GM21367 (cell line): ENCODE results near the gene NLRP11.
"Not testable (repeated sequence)": the region's sequence is repeated elsewhere in the genome, so short reads cannot be mapped to it uniquely, and the experiment has no call there.

Experiments used
- ATAC-seq: cut with Tn5 transposase; IDR thresholded peaks from one replicate; pipeline ENCODE4 v1.9.1; 2021; ENCODE audit not compliant: unreplicated experiment

NLRP11 gene

DNA sequence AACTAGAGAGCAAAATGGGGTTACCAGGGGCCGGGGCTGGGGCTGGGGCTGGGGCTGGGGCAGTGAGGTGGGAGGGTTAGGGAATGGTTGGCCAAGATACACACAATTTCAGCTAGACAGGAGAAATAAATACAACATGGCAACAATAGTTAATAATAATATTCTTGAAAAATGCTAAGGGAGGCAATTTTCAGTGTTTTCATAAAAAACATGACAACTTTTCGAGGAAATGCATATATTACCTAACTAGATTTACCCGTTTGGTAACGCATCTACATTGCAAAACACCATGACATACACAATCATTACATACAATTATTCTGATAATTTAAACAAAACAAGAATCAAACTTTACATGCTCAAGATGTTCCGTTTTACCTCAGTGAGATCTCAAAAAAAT is 50.7 kb downstream of the NLRP11 start:
- ATAC-seq: no peak

DNA sequence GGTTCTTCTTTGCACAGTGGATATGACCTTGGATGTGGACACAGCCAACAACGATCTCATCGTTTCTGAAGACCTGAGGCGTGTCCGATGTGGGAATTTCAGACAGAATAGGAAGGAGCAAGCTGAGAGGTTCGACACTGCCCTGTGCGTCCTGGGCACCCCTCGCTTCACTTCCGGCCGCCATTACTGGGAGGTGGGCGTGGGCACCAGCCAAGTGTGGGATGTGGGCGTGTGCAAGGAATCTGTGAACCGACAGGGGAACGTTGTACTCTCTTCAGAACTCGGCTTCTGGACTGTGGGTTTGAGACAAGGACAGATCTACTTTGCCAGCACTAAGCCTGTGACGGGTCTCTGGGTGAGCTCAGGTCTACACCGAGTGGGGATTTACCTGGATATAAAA is 53.5 kb downstream of the NLRP11 start:
- no peak for ATAC-seq

DNA sequence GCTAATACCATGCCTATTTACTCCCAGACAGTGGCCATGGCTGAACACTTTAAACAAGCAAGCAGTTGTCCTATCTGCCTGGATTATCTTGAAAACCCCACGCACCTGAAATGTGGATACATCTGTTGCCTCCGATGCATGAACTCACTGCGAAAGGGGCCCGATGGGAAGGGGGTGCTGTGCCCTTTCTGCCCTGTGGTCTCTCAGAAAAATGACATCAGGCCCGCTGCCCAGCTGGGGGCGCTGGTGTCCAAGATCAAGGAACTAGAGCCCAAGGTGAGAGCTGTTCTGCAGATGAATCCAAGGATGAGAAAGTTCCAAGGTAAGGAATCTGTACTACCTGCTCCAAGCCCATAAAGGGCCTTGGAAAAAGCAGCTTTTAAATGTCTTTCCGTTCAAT is 54.3 kb downstream of the NLRP11 start:
- ATAC-seq: no peak

DNA sequence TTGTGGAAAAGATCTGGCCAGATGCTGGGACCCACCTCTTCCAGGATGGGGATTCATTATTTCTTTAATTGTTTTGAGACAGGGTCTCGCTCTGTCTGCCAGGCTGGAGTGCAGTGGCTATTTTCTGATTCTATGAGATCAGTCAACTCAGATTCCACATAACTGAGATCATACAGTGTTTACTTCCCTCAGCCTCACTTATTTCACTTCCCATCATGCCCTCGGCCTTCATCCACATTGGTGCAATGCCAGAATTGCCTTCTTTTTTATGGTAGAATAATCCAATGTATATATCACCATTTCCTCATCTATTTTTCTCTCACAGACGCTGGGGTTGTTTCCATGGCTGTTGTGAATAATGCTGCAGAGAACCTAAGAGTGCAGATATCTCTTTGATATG is 62.2 kb downstream of the NLRP11 start:
- ATAC-seq: not testable (repeated sequence)

DNA sequence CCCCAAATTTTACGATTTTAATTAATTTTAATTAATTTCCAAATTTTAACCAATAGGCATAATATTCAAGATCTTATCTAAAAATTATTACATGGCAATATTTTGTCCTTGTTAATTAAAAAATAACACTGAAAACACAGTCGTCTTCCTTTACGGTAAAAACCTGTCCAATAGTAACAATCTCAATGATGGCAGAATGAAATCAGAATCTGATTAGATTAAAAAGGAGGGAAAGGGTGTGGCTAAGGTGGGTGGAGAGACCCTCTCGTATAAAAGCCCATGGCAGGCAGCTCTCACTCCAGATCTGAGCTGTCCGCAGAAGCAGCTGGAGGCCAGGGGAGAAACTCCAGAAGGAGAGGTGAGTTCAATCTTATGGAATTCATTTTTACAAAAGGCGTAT is 63.0 kb downstream of the NLRP11 start, which contains the start of gene RFPL4AL1:
RFPL4AL1 (plus strand) TSS at position 301 of the 400 bp plus-strand sequence. CDS start 2,687 bp downstream, outside the sequence.
- ATAC-seq: not testable (repeated sequence)

DNA sequence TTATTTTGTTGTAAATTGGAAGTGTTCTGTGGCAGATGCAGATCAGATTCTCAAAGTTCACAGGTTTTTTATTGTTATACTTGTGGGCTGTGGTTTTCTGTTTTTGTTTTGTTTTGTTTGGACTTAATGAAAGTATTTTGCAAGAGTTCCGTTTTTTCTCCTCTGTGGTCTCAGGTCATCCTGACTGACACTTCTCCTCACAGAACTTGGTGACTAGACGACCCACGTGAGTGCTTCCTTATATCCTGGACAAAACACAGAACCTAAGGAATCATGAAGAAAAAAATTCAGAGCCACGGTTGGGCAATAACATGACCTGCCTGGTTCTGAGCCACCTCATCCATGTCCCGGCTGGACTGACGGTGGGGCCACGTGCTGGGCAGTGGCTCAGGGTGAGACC is 65.3 kb downstream of the NLRP11 start:
- no peak for ATAC-seq

DNA sequence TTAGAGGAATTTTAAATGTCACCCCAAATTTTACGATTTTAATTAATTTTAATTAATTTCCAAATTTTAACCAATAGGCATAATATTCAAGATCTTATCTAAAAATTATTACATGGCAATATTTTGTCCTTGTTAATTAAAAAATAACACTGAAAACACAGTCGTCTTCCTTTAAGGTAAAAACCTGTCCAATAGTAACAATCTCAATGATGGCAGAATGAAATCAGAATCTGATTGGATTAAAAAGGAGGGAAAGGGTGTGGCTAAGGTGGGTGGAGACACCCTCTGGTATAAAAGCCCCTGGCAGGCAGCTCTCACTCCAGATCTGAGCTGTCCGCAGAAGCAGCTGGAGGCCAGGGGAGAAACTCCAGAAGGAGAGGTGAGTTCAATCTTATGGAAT is 73.0 kb downstream of the NLRP11 start, which contains the start of gene RFPL4A:
RFPL4A (plus strand) TSS at position 301 of the 400 bp plus-strand sequence. CDS start 2,704 bp downstream, outside the sequence.
- not testable (repeated sequence) for ATAC-seq

DNA sequence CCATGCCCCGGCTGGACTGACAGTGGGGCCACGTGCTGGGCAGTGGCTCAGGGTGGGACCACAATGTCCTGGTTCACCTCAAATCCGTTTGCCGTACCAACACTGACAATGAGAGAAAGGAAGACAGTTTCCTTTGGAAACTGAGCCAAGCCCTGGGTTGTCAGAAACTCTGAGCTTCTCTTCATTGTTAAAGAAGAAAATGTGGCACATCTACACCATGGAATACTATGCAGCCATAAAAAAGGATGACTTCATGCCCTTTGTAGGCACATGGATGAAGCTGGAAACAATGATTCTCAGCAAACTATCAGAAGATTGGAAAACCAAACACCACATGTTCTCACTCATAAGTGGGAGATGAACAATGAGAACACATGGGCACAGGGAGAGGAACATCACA is 75.0 kb downstream of the NLRP11 start:
- not testable (repeated sequence) for ATAC-seq

DNA sequence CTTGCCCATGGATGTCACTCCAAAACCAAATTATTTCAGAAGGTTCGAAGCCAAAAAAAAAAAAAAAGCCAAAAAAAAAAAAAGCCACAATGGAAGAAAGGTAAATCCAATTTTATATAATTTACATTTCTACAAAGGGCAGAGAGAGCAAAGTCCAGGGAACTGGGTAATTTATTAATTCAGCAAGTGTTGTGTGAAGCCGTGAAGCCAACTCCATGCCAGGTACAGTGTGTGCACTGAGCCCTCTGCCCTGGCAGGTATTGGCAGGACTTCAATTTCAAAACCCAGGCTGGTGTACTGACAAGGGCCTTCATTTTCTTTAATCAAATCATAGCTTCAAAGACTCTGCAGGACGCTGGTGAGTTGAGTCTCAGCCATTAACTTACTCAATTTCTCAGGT is 78.4 kb downstream of the NLRP11 start:
- no peak for ATAC-seq

DNA sequence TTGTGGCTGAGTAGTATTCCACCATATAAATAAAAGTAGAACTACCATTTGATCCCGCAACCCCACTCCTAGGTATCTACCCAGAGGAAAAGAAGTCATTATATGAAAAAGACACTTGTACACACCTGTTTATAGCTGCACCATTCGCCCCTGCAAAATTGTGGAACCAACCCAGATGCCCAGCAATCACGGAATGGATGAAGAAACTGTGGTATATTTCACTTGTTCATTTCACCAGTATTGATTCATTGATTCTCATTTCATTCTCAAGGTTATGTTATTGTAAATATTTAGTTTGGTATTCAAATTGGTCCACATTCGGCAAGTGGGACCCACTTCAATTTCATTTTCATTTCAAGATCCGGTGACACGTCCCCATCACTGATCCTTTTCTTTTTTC is 81.1 kb downstream of the NLRP11 start:
- no peak for ATAC-seq

DNA sequence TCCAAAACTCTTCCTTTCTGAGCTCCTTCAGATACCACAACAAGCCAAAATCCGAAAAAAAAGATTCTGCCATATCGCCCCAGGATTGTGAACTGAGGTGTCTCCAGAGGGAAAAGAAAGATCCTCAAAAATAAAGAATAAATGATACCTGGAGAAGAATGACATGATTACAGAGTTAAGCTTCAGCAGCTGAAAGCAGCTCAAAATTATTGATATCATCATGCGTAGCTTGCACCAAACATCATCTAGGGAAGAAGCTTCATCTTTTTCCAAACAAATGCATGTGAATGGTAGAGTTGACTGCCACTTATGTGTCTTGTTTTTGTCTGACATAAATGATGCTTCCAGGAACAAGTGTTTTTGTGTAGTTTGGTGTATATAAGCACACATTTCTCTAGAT is 93.5 kb downstream of the NLRP11 start, which contains the start of gene NLRP9:
NLRP9 (minus strand) TSS at position 101 of the 400 bp plus-strand sequence; CDS start at position 73, 28 bp downstream.
- ATAC-seq: no peak
